Neuronal stem cell (in vitro differentiated cells): ENCODE results near the gene DLG5.
A peak's percentile ranks its signal among the peaks of the same experiment; 100 is the strongest.

Source experiments
- DNase-seq: peaks from one replicate; pipeline ENCODE4 v3.0.0-alpha.2; 2013; ENCODE audit warnings: low spot score
- H2AFZ ChIP-seq: one replicate; pipeline ENCODE4 v1.6.1; 2013; ENCODE audit warnings: mild to moderate bottlenecking, low read length, inconsistent platforms
- H2AK5ac ChIP-seq: 2 replicates; pipeline ENCODE4 v1.6.1; 2013; ENCODE audit warnings: low read depth, mild to moderate bottlenecking, inconsistent platforms, low read length, moderate library complexity, mixed read lengths
- H2BK120ac ChIP-seq: 2 replicates; pipeline ENCODE4 v1.6.1; 2013; ENCODE audit warnings: low read depth, mild to moderate bottlenecking, inconsistent platforms, low read length, moderate library complexity, mixed read lengths
- H2BK12ac ChIP-seq: one replicate; pipeline ENCODE4 v1.6.1; 2013; ENCODE audit warnings: low read length, inconsistent platforms
- H2BK15ac ChIP-seq: 2 replicates; pipeline ENCODE4 v1.6.1; 2013; ENCODE audit warnings: mild to moderate bottlenecking, low read length, inconsistent platforms, mixed read lengths
- H2BK5ac ChIP-seq: one replicate; pipeline ENCODE4 v1.6.1; 2013; ENCODE audit warnings: inconsistent platforms, mild to moderate bottlenecking, low read length, moderate library complexity
- H3K14ac ChIP-seq: one replicate; pipeline ENCODE4 v1.6.1; 2013; ENCODE audit warnings: low read length, inconsistent platforms
- H3K18ac ChIP-seq: 2 replicates; pipeline ENCODE4 v1.6.1; 2013; ENCODE audit warnings: low read length, inconsistent platforms
- H3K23ac ChIP-seq: 2 replicates; pipeline ENCODE4 v1.6.1; 2013; ENCODE audit warnings: low read depth, mild to moderate bottlenecking, mixed read lengths, low read length, inconsistent platforms; ENCODE audit not compliant: poor library complexity
- H3K27ac ChIP-seq: replicated peaks from 3 replicates; pipeline ENCODE4 v1.5.1; 2013; ENCODE audit warnings: low read length, inconsistent platforms
- H3K27me3 ChIP-seq, 3 experiments: 2 replicates each; pipeline ENCODE4 v1.6.1; 2013; ENCODE audit warnings: low read length in 3 of 3, mild to moderate bottlenecking in 2 of 3, inconsistent platforms in 1 of 3, low read depth in 1 of 3, mixed read lengths in 1 of 3, moderate library complexity in 1 of 3; ENCODE audit not compliant: control insufficient read depth in 3 of 3, insufficient read depth in 3 of 3
- H3K36me3 ChIP-seq, 2 donors: replicated peaks in 1 of 2; 2 replicates each; pipeline ENCODE4 v1.6.1; 2013; ENCODE audit warnings: low read length in 2 of 2; ENCODE audit not compliant: control insufficient read depth in 2 of 2, insufficient read depth in 2 of 2
- H3K4ac ChIP-seq: 2 replicates; pipeline ENCODE4 v1.6.1; 2013; ENCODE audit warnings: inconsistent platforms, mild to moderate bottlenecking, low read length, moderate library complexity
- H3K4me1 ChIP-seq, 2 donors: 1 replicate in 1 of 2; 2 replicates in 1 of 2; pipeline ENCODE4 v1.6.1; 2013; ENCODE audit warnings: low read length in 2 of 2, low read depth in 1 of 2; ENCODE audit not compliant: control insufficient read depth in 2 of 2, insufficient read depth in 1 of 2
- H3K4me2 ChIP-seq: one replicate; pipeline ENCODE4 v1.6.1; 2013; ENCODE audit warnings: mild to moderate bottlenecking, low read length, inconsistent platforms; ENCODE audit not compliant: insufficient read depth, poor library complexity, severe bottlenecking
- H3K4me3 ChIP-seq, 2 donors: 2 replicates each; pipeline ENCODE4 v1.5.1; 2013; ENCODE audit warnings: low read length in 2 of 2, mild to moderate bottlenecking in 2 of 2, inconsistent platforms in 1 of 2, moderate library complexity in 1 of 2
- H3K79me1 ChIP-seq: one replicate; pipeline ENCODE4 v1.6.1; 2013; ENCODE audit warnings: low read depth, mild to moderate bottlenecking, inconsistent platforms, low read length, moderate library complexity
- H3K9ac ChIP-seq: one replicate; pipeline ENCODE4 v1.6.1; 2013; ENCODE audit warnings: mild to moderate bottlenecking, low read depth, low read length, inconsistent platforms; ENCODE audit not compliant: poor library complexity
- H3K9me3 ChIP-seq, 2 donors: replicated peaks in 1 of 2; 2 replicates each; pipeline versions ENCODE3 to v1.6.1; 2013; ENCODE audit warnings: low read length in 2 of 2, mild to moderate bottlenecking in 2 of 2, inconsistent platforms in 1 of 2, low read depth in 1 of 2, mixed read lengths in 1 of 2, moderate library complexity in 1 of 2; ENCODE audit not compliant: control insufficient read depth in 2 of 2, insufficient read depth in 1 of 2
- H4K8ac ChIP-seq: one replicate; pipeline ENCODE4 v1.6.1; 2013; ENCODE audit warnings: low read depth, mild to moderate bottlenecking, inconsistent platforms, low read length, moderate library complexity
- H4K91ac ChIP-seq: one replicate; pipeline ENCODE4 v1.6.1; 2013; ENCODE audit warnings: low read length, low read depth, mild to moderate bottlenecking, inconsistent platforms; ENCODE audit not compliant: poor library complexity
- WGBS, 2 donors: extraction: QIAGEN DNeasy Blood & Tissue Kit; methylation state at CpG; one replicate each; pipeline ENCODE4 v1.1.7; 2013; ENCODE audit warnings: missing lambda C conversion rate in 2 of 2, mixed read lengths in 1 of 2; ENCODE audit not compliant: insufficient read length in 2 of 2, insufficient replicate concordance in 1 of 2; ENCODE audit errors: extremely low coverage in 2 of 2; 5-methylcytosine and 5-hydroxymethylcytosine counted together

DLG5 gene

DNA sequence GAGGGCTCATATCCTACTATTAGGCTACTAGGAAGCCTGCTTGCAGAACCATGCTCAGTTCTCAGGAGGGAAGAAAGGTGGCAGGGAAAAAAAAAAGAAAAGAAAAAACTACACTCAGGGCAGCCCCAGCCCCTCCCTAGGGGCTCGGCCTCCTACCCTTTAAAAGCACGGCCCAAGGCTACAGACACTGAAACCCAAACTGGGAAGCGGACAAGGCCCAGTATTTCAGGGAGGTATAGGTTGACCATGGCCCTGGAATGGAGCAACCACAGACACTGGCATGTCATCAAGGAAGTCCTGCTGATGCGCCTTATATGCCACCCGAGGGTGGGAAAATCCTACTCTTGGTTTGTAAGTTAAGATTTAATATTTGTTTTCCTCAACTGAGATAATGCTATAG, 50.8 kb downstream of the DLG5 start:
- H2BK15ac ChIP-seq = no peak overlapping the region
- H2BK120ac ChIP-seq = no peak overlapping the region
- no peak overlapping the region for H2AFZ ChIP-seq
- H3K4ac ChIP-seq = no peak overlapping the region
- no peak overlapping the region for H3K9ac ChIP-seq
- H3K79me1 ChIP-seq = peaks cover 4% of the 10 kb centered on the region
- no peak overlapping the region for H3K14ac ChIP-seq
- H3K4me3 ChIP-seq = no peak overlapping the region
- peaks cover 16 to 29% of the 10 kb centered on the region in 2 donors for H3K4me1 ChIP-seq
- H2AK5ac ChIP-seq = no peak overlapping the region
- H3K9me3 ChIP-seq = no peaks in the 10 kb centered on the region
- no peak for DNase-seq
- no peaks in the 10 kb centered on the region for H3K27me3 ChIP-seq
- no peak overlapping the region for H3K23ac ChIP-seq
- no peak overlapping the region for H2BK5ac ChIP-seq
- no peak overlapping the region for H3K18ac ChIP-seq
- H4K8ac ChIP-seq = no peak overlapping the region
- no peak overlapping the region for H2BK12ac ChIP-seq
- H4K91ac ChIP-seq = no peak overlapping the region
- no peak overlapping the region for H3K27ac ChIP-seq
- no peaks in the 10 kb centered on the region for H3K36me3 ChIP-seq
- H3K4me2 ChIP-seq = no peak overlapping the region
- no CpG with 5 or more reads among the region's 5 CpGs for WGBS, 2 donors

DNA sequence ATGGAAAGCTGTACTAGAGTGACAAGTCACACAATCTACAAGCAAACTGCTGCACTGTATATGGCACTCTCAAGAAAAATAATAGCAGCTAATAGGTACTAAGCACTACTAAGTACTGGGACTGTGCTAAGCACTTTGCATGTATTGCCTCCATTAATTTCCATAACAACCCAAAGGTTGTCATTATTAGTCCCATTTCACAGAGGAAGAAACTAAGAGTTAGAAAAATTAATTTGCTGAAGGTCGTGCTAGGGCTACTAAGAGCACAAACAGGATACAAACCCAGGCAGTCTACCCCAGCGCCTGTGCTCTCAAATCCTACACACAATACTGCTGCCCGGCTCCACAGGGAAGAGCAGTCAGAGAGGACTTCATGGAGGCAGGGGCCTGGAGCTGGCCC, 51.7 kb downstream of the DLG5 start:
- Histone ChIP-seq H3K23ac (no peak overlapping the region), H2AK5ac (no peak overlapping the region), H3K18ac (no peak overlapping the region), H3K4me2 (no peak overlapping the region), H4K8ac (no peak overlapping the region), H2BK12ac (no peak overlapping the region), H2AFZ (no peak overlapping the region), H3K79me1 (peaks cover 3% of the 10 kb centered on the region), H3K4me1 (peaks cover 16 to 29% of the 10 kb centered on the region in 2 donors), H3K27me3 (no peaks in the 10 kb centered on the region), H3K9ac (no peak overlapping the region), H2BK5ac (no peak overlapping the region), H3K4ac (no peak overlapping the region), H3K9me3 (no peaks in the 10 kb centered on the region), H2BK15ac (no peak overlapping the region), H2BK120ac (no peak overlapping the region), H3K27ac (no peak overlapping the region), H3K14ac (no peak overlapping the region), H3K36me3 (no peaks in the 10 kb centered on the region), H3K4me3 (no peak overlapping the region), H4K91ac (no peak overlapping the region)
- DNase-seq = no peak
- no CpG with 5 or more reads among the region's 3 CpGs for WGBS, 2 donors

GRCh38 chr10:77873536-77874380, 52.8 kb downstream of the DLG5 start:
- no peak overlapping the region for H2BK5ac ChIP-seq
- H3K4me1 ChIP-seq = peaks cover 15 to 29% of the 10 kb centered on the region in 2 donors
- no peak overlapping the region for H3K14ac ChIP-seq
- no peaks in the 10 kb centered on the region for H3K27me3 ChIP-seq
- H2BK120ac ChIP-seq = no peak overlapping the region
- no peaks in the 10 kb centered on the region for H3K79me1 ChIP-seq
- WGBS, 2 donors = no CpG with 5 or more reads among the region's 15 CpGs
- peaks cover 0 to 8% of the 10 kb centered on the region in 2 donors for H3K36me3 ChIP-seq
- H3K4ac ChIP-seq = no peak overlapping the region
- peak overlapping the region; percentile 40 for H3K18ac ChIP-seq
- no peak overlapping the region for H4K91ac ChIP-seq
- H2BK12ac ChIP-seq = no peak overlapping the region
- H3K4me2 ChIP-seq = no peak overlapping the region
- no peak overlapping the region for H3K27ac ChIP-seq
- H2BK15ac ChIP-seq = no peak overlapping the region
- H4K8ac ChIP-seq = no peak overlapping the region
- H3K23ac ChIP-seq = no peak overlapping the region
- H2AFZ ChIP-seq = no peak overlapping the region
- no peak for DNase-seq
- no peak overlapping the region for H3K9ac ChIP-seq
- H3K9me3 ChIP-seq = no peaks in the 10 kb centered on the region
- no peak overlapping the region for H3K4me3 ChIP-seq
- no peak overlapping the region for H2AK5ac ChIP-seq

- Histone ChIP-seq H3K36me3 (peaks cover 0 to 15% of the 10 kb centered on the region in 2 donors), H2AK5ac (no peak overlapping the region), H3K4me3 (no peak overlapping the region), H2BK120ac (no peak overlapping the region), H3K9me3 (no peaks in the 10 kb centered on the region), H3K14ac (no peak overlapping the region), H2BK15ac (no peak overlapping the region), H4K91ac (no peak overlapping the region), H3K23ac (no peak overlapping the region), H3K4ac (no peak overlapping the region), H3K4me2 (no peak overlapping the region), H4K8ac (no peak overlapping the region), H3K27me3 (no peaks in the 10 kb centered on the region), H3K79me1 (no peaks in the 10 kb centered on the region), H3K18ac (no peak overlapping the region), H2BK12ac (no peak overlapping the region), H3K9ac (no peak overlapping the region), H3K4me1 (peaks cover 8 to 23% of the 10 kb centered on the region in 2 donors), H3K27ac (no peak overlapping the region), H2AFZ (no peak overlapping the region), H2BK5ac (no peak overlapping the region)
- DNase-seq = no peak
- no CpG with 5 or more reads among the region's 7 CpGs for WGBS, 2 donors
These were observed 53.5 kb downstream of the DLG5 start for GRCh38 chr10:77872947-77873535.
